HL-60 (cell line): ENCODE data around the gene KMT5C.

ENCODE experiments used
- DNase-seq, 2 experiments: peaks; one replicate each; pipeline ENCODE4 v3.0.0-alpha.2; 2010 to 2020; ENCODE audit warnings: low read depth in 1 of 2, low spot score in 1 of 2
- H3K27ac ChIP-seq: fragments of 250-450 bp; sonication (Bioruptor Pico); replicated peaks from 2 replicates; pipeline ENCODE4 v1.5.1; 2020; ENCODE audit warnings: mild to moderate bottlenecking, moderate library complexity
- H3K27me3 ChIP-seq: fragments of 250-450 bp; sonication (Bioruptor Pico); 2 replicates; pipeline ENCODE4 v1.5.1; 2021; ENCODE audit warnings: mild to moderate bottlenecking, moderate library complexity; ENCODE audit not compliant: insufficient read depth, poor library complexity, severe bottlenecking
- H3K4me3 ChIP-seq: replicated peaks from 2 replicates; pipeline ENCODE4 v1.5.1; 2011; ENCODE audit warnings: mild to moderate bottlenecking, control low read depth, low read length; ENCODE audit not compliant: insufficient read depth
- GABPA ChIP-seq: IDR thresholded peaks from 2 replicates; pipeline ENCODE4 v1.6.1; 2012; ENCODE audit warnings: low read depth
- POLR2AphosphoS5 ChIP-seq: IDR thresholded peaks from 2 replicates; pipeline ENCODE4 v1.6.1; 2012; ENCODE audit warnings: low read depth
- SPI1 ChIP-seq: IDR thresholded peaks from 2 replicates; pipeline ENCODE4 v1.6.1; 2012; ENCODE audit warnings: low read depth, mild to moderate bottlenecking, borderline replicate concordance
- long read RNA-seq: library from polyadenylated mRNA; unstranded; transcript quantifications from one replicate; pipeline ENCODE4 v2.0.0, GENCODE V29; 2020
- TF ChIP-seq, protein P1 (sequence below): IDR thresholded peaks from 2 replicates; pipeline ENCODE4 v1.6.1; 2012; ENCODE audit warnings: low read depth; ENCODE audit not compliant: insufficient replicate concordance
- TF ChIP-seq, protein P2 (sequence below): IDR thresholded peaks from one replicate; pipeline ENCODE4 v1.5.1; 2011; ENCODE audit warnings: low read length, control low read depth, inconsistent platforms; ENCODE audit not compliant: insufficient read depth

The KMT5C gene
- long read RNA-seq, partial matches to known transcripts = 1 of 2 reads
- long read RNA-seq, other reads (novel, unspliced or antisense) = 1 of 2 reads

DNA sequence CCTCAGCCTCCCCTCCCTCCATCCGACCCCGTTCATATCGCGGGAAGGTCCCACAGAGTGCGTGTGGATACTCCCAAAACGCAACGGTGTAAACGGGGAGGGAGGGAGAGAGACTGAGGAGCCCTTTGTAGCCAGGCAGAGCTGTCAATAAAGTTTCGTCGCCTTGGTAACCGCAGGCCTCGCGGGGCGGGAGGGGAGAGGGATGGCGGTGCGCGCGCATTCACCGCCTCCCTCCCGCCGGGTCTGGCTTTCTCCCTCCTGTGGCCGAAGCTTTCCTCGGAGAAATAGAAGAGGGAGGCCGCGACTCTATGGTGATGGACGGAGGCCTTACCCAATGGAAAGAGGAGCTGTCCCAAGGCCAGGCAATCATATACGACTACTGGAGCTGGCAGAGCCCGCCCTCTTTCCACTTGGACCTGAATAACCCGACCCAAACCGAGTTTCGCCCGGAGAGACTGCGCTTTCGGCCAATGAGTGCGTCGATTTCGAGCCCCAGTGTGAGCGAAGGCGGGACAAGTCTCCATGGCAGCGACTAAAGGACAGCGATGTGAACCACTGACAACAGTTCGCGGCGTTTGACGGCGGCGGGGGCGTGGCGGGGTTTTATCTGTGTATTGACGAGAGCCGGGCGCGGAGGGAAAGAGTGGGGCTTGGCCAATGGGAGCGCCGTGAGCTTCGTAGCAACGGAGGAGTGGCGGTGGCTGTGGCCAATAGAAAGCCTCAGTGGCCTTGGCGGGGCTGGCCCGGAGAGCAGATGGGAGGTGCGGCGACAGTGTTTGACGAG is at the start of gene KMT5C:
TSS of gene KMT5C (plus strand) at position 772 of the 784 bp plus-strand sequence. CDS start 2,061 bp downstream, outside the sequence.
- Histone ChIP-seq H3K27me3 (no peaks in the 10 kb centered on the region), H3K4me3 (peak within 1 kb of the TSS; percentile 53), H3K27ac (peak within 1 kb of the TSS; percentile 92)
- DNase-seq = peak; percentile 100
- no peak for TF ChIP-seq SPI1
- TF ChIP-seq, protein P1, sequence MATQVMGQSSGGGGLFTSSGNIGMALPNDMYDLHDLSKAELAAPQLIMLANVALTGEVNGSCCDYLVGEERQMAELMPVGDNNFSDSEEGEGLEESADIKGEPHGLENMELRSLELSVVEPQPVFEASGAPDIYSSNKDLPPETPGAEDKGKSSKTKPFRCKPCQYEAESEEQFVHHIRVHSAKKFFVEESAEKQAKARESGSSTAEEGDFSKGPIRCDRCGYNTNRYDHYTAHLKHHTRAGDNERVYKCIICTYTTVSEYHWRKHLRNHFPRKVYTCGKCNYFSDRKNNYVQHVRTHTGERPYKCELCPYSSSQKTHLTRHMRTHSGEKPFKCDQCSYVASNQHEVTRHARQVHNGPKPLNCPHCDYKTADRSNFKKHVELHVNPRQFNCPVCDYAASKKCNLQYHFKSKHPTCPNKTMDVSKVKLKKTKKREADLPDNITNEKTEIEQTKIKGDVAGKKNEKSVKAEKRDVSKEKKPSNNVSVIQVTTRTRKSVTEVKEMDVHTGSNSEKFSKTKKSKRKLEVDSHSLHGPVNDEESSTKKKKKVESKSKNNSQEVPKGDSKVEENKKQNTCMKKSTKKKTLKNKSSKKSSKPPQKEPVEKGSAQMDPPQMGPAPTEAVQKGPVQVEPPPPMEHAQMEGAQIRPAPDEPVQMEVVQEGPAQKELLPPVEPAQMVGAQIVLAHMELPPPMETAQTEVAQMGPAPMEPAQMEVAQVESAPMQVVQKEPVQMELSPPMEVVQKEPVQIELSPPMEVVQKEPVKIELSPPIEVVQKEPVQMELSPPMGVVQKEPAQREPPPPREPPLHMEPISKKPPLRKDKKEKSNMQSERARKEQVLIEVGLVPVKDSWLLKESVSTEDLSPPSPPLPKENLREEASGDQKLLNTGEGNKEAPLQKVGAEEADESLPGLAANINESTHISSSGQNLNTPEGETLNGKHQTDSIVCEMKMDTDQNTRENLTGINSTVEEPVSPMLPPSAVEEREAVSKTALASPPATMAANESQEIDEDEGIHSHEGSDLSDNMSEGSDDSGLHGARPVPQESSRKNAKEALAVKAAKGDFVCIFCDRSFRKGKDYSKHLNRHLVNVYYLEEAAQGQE = no peak
- no peak for TF ChIP-seq GABPA
- TF ChIP-seq, protein P2, sequence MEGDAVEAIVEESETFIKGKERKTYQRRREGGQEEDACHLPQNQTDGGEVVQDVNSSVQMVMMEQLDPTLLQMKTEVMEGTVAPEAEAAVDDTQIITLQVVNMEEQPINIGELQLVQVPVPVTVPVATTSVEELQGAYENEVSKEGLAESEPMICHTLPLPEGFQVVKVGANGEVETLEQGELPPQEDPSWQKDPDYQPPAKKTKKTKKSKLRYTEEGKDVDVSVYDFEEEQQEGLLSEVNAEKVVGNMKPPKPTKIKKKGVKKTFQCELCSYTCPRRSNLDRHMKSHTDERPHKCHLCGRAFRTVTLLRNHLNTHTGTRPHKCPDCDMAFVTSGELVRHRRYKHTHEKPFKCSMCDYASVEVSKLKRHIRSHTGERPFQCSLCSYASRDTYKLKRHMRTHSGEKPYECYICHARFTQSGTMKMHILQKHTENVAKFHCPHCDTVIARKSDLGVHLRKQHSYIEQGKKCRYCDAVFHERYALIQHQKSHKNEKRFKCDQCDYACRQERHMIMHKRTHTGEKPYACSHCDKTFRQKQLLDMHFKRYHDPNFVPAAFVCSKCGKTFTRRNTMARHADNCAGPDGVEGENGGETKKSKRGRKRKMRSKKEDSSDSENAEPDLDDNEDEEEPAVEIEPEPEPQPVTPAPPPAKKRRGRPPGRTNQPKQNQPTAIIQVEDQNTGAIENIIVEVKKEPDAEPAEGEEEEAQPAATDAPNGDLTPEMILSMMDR = no peak
- no peak; the same call in 1 of the 2 replicates for TF ChIP-seq POLR2AphosphoS5

DNA sequence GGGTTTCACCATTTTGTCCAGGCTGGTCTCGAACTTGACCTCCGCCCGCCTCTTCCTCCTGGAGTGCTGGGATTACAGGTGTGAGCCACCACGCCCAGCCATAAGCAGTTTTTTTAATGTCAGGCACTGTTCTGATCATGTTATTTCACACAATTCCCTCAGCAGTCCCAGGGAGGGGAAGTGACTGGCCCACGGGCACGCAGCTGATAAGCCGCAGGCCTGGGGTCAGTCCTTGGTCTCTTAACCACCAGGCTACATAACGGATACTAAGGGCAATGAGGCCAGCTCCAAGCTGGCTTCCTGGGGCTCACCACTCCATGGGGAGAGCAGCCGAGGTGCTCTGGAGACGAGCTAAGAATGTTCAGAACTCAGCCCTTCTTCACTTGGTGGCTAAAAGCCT is 42.4 kb upstream of the KMT5C start:
- DNase-seq = peak in 1 of 2 experiments; percentile 24
- Histone ChIP-seq H3K27me3 (no peaks in the 10 kb centered on the region), H3K4me3 (no peak overlapping the region), H3K27ac (no peak overlapping the region)
- TF ChIP-seq POLR2AphosphoS5 (no peak), SPI1 (peak; percentile 38; the same call in 1 of the 2 replicates)

DNA sequence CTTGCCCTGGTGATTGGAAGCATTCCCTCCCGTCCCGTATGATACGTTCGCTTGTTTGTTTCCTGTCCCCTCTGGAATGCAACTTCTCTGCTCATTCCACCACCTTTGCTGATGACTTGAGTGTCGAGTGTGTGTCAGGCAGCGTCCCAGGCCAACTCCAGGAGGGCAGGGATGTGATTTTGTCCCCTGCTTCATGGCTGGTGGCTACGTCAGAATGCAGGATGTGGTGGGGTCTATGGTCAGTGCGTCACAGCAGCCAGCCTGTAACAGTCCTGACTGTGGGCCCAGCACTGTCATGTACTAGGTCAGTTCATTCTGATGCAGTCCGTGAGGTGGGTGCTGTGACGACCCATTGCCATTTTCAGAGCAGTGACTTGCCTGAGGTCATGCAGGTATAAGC is 39.7 kb upstream of the KMT5C start:
- Histone ChIP-seq H3K4me3 (no peak overlapping the region), H3K27ac (no peak overlapping the region), H3K27me3 (no peaks in the 10 kb centered on the region)
- no peak for DNase-seq
- TF ChIP-seq GABPA (no peak), POLR2AphosphoS5 (no peak), SPI1 (no peak)
- TF ChIP-seq, protein P2 = no peak
- TF ChIP-seq, protein P1 = no peak

DNA sequence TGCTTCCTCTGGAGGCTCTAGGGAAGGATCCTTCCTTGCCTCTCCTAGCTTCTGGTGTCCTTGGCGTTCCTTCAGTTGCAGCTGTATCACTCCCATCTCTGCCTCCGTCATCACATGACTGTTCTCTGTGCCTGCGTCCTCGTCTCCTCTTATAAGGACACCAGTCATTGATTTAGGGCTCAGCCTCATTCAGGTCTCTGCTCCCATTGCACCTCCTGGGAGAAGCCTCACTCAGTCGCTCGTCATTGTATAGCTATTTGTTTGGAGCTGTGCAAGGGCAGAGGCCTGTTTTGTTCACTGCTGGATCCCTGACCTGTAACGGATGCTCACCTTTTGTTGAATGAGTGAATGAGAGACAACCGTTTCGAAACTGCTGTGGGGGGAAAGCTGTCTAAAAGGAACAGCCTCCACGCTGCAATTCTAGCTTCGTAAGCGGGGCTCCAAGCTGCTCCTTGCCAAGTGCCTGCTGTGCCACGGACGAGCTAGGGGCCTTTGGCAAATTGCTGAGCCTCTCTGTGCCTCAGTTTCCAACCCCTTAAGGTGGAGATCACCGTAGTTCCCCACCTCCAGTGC is 38.7 kb upstream of the KMT5C start:
- Histone ChIP-seq H3K27me3 (no peaks in the 10 kb centered on the region), H3K27ac (0 out of 2 replicates have a peak overlapping the region, but pooled peaks have one; percentile 27), H3K4me3 (no peak overlapping the region)
- TF ChIP-seq, protein P1 = no peak
- TF ChIP-seq POLR2AphosphoS5 = no peak
- TF ChIP-seq SPI1 = no peak
- TF ChIP-seq GABPA = no peak
- TF ChIP-seq, protein P2 = no peak
- no peak for DNase-seq
